IMR-90 (cell line): ENCODE data around the gene OSCAR. TPM values are rescaled to one million over a fixed set of nuclear protein-coding genes. Genes with fewer than 3 reads are reported as not detected.

Experiments used
- NFE2L2 ChIP-seq: fragments of 150-350 bp; IDR thresholded peaks from 2 replicates; pipeline ENCODE4 v1.6.1; 2016; ENCODE audit warnings: low read depth, mild to moderate bottlenecking, low read length
- polyA plus RNA-seq, 3 experiments: library from polyadenylated mRNA; depleted of rRNA; stranded (reverse); fragments of >200 nt; gene quantifications; 2 replicates each; pipeline ENCODE4 v1.2.3, GENCODE V29; 2012; ENCODE audit warnings: low replicate concordance in 1 of 3
- total RNA-seq: library from RNA; depleted of rRNA; stranded (reverse); fragments of >200 nt; gene quantifications from 2 replicates; pipeline ENCODE4 v1.2.3, GENCODE V29; 2012
- TF ChIP-seq, protein P1 (sequence below): fragments of 150-350 bp; IDR thresholded peaks from 2 replicates; pipeline ENCODE4 v1.6.1; 2016; ENCODE audit warnings: low read depth, mild to moderate bottlenecking, low read length, moderate library complexity, borderline replicate concordance

Gene OSCAR
- total and polyA plus RNA-seq, 2 of the 4 experiments (the other 2 are of a cell fraction) = 0.15 TPM; not detected in 1

DNA sequence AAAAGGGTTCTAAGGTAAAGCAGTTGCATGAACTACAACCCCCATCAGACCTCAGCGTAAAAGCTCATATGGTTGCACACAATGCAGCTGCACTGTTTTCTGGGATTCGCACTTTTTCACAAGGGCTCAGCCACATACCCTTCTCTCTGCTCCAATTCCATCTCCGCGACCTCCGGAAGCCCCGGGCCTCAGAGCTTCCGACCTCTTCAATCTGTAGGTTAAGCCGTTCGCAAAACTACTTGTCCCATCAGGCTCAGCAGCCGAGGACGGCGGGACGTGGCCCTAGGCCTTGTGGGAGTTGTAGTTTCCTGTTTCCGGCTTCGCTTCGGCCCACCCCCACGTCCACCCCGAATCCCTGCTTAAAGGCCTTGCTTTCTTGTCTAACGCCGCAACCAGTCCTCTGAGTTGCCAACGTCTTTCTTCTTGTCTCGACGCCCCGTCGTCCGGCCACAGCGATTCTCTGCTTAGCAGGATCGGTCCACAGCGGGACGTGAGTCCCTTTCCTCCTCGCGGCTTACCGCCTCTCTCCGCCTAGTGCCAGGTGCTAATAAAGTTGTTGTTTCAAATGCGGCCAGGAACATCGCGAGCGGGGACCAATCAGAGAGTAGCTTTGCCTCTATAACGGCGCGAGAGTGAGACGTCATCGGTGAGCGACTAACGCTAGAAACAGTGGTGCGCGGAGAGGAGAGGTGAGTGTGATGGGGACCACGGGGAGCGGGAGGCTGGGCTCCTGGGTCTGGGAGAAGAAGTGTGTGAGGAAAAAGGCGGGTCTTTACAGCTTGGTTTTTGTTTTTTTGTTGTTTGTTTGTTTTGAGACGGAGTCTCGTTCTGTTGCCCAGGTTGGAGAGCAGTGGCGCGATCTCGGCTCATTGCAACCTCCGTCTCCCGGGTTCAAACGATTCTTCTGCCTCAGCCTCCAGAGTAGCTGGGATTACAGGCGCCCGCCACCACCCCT, 14.8 kb upstream of the OSCAR start, which contains the start of the genes PRPF31 and TFPT (continued):
- TF ChIP-seq, protein P1, sequence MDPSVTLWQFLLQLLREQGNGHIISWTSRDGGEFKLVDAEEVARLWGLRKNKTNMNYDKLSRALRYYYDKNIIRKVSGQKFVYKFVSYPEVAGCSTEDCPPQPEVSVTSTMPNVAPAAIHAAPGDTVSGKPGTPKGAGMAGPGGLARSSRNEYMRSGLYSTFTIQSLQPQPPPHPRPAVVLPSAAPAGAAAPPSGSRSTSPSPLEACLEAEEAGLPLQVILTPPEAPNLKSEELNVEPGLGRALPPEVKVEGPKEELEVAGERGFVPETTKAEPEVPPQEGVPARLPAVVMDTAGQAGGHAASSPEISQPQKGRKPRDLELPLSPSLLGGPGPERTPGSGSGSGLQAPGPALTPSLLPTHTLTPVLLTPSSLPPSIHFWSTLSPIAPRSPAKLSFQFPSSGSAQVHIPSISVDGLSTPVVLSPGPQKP = no peak
- TF ChIP-seq NFE2L2 = no peak
